K562 (cell line): Measurements from ENCODE around the gene PDIA4. TPM values are rescaled to one million over a fixed set of nuclear protein-coding genes. Genes with fewer than 3 reads are reported as not detected.

Experiments
- CCNT2 ChIP-seq: IDR thresholded peaks from 2 replicates; pipeline ENCODE4 v1.6.1; 2011; ENCODE audit warnings: borderline replicate concordance, low read depth, mild to moderate bottlenecking, moderate library complexity, mixed read lengths, low read length; ENCODE audit not compliant: insufficient read length; ENCODE audit errors: extremely low read depth
- COPS2 ChIP-seq: fragments of 450-650 bp; conservative IDR thresholded peaks from 2 replicates; pipeline ENCODE4 v1.6.1; 2016; ENCODE audit warnings: mild to moderate bottlenecking, moderate library complexity
- DMBX1 ChIP-seq: fragments of 250-450 bp; sonication (Bioruptor Pico); IDR thresholded peaks from 2 replicates; pipeline ENCODE4 v1.8.0; 2022; ENCODE audit warnings: inconsistent platforms, mild to moderate bottlenecking, moderate library complexity, borderline replicate concordance
- DNMT1 ChIP-seq: fragments of 450-650 bp; IDR thresholded peaks from 2 replicates; pipeline ENCODE4 v1.6.1; 2016; ENCODE audit warnings: antibody characterized with exemption, mild to moderate bottlenecking
- ELF1 ChIP-seq: fragments of 200-800 bp; sonication (Bioruptor generic); IDR thresholded peaks from 2 replicates; pipeline ENCODE4 v1.6.1; 2016; ENCODE audit warnings: missing genetic modification characterization, missing compliant biosample characterization
- NR0B1 ChIP-seq: fragments of 450-650 bp; IDR thresholded peaks from one replicate; pipeline ENCODE4 v1.6.1; 2018; ENCODE audit warnings: mild to moderate bottlenecking, moderate library complexity; ENCODE audit not compliant: partially characterized antibody
- PCBP1 ChIP-seq: fragments of 200-400 bp; formaldehyde crosslinking; IDR thresholded peaks from 2 replicates; pipeline ENCODE4 v1.6.1; 2018; ENCODE audit warnings: mild to moderate bottlenecking, low read depth, low read length; ENCODE audit not compliant: poor library complexity, severe bottlenecking
- POLR3G ChIP-seq: IDR thresholded peaks from 2 replicates; pipeline ENCODE4 v1.6.1; 2011; ENCODE audit not compliant: insufficient read length, insufficient replicate concordance; ENCODE audit errors: extremely low read depth
- RFX5 ChIP-seq: IDR thresholded peaks from 2 replicates; pipeline ENCODE4 v1.6.1; 2011; ENCODE audit warnings: low read depth, mild to moderate bottlenecking, improper control_type of control experiment, low read length
- SMARCB1 ChIP-seq: IDR thresholded peaks from 2 replicates; pipeline ENCODE4 v1.6.1; 2011; ENCODE audit warnings: improper control_type of control experiment, low read depth; ENCODE audit not compliant: insufficient read length
- SNAPC5 ChIP-seq: fragments of 250-450 bp; sonication (Bioruptor Pico); IDR thresholded peaks from 2 replicates; pipeline ENCODE4 v1.8.0; 2021; ENCODE audit warnings: moderate library complexity, mild to moderate bottlenecking, inconsistent platforms
- SRSF1 ChIP-seq: fragments of 200-400 bp; formaldehyde crosslinking; IDR thresholded peaks from 2 replicates; pipeline ENCODE4 v1.6.1; 2017; ENCODE audit warnings: mild to moderate bottlenecking, low read depth, low read length, moderate library complexity
- ZBTB33 ChIP-seq: sonication (generic); formaldehyde crosslinking; IDR thresholded peaks from 2 replicates; pipeline ENCODE4 v1.8.1; 2023; ENCODE audit warnings: mild to moderate bottlenecking, missing genetic modification reagents
- ZC3H8 ChIP-seq: fragments of 450-650 bp; IDR thresholded peaks from 2 replicates; pipeline ENCODE4 v1.6.1; 2017
- ZNF134 ChIP-seq: fragments of 250-450 bp; sonication (Bioruptor Pico); conservative IDR thresholded peaks from 2 replicates; pipeline ENCODE4 v1.4.0; 2020
- ZNF77 ChIP-seq: fragments of 250-450 bp; sonication (Bioruptor Pico); IDR thresholded peaks from 2 replicates; pipeline ENCODE4 v1.5.0; 2020
- polyA plus RNA-seq, 8 experiments: library from polyadenylated mRNA; depleted of rRNA in 4 of 8; stranded (reverse) in 5 of 8; unstranded in 3 of 8; fragments of >200 nt; fragmentation: Nextera tagmentation in 2 of 8; fragmentation: Illumina TruSeq in 1 of 8; extraction: Ambion mirVana in 2 of 8; extraction: Trizol in 1 of 8; gene quantifications; 2 replicates each; pipeline versions ENCODE4 v1.2.1 to v1.2.3, GENCODE V29; 2011 to 2014; ENCODE audit warnings: inconsistent platforms in 1 of 8, missing spikeins in 1 of 8
- total RNA-seq, 7 experiments: library from RNA; depleted of rRNA in 6 of 7; stranded (reverse); fragments of >200 nt in 6 of 7; fragmentation: Illumina TruSeq in 2 of 7; extraction: Trizol in 2 of 7; gene quantifications; 2 replicates each; pipeline versions ENCODE4 v1.2.1 to v1.2.3, GENCODE V29; 2011 to 2021; ENCODE audit warnings: low replicate concordance in 1 of 7
- TF ChIP-seq, protein P1 (sequence below): sonication (generic); formaldehyde crosslinking; IDR thresholded peaks from 2 replicates; pipeline ENCODE4 v1.4.0; 2020; ENCODE audit warnings: mild to moderate bottlenecking, missing genetic modification reagents
- TF ChIP-seq, protein P2 (sequence below): fragments of 250-450 bp; sonication (Bioruptor Pico); IDR thresholded peaks from 2 replicates; pipeline ENCODE4 v1.5.0; 2020; ENCODE audit warnings: mild to moderate bottlenecking
- TF ChIP-seq, protein P3 (sequence below): sonication (generic); formaldehyde crosslinking; IDR thresholded peaks from 2 replicates; pipeline ENCODE4 v1.8.0; 2022; ENCODE audit warnings: mild to moderate bottlenecking, low read depth, missing genetic modification reagents

The PDIA4 gene
- total and polyA plus RNA-seq, 9 of the 15 experiments (the other 6 are each of a cell fraction or from before 2014, with no cell fraction given), result 9.1 to 175 (median 146) TPM

DNA sequence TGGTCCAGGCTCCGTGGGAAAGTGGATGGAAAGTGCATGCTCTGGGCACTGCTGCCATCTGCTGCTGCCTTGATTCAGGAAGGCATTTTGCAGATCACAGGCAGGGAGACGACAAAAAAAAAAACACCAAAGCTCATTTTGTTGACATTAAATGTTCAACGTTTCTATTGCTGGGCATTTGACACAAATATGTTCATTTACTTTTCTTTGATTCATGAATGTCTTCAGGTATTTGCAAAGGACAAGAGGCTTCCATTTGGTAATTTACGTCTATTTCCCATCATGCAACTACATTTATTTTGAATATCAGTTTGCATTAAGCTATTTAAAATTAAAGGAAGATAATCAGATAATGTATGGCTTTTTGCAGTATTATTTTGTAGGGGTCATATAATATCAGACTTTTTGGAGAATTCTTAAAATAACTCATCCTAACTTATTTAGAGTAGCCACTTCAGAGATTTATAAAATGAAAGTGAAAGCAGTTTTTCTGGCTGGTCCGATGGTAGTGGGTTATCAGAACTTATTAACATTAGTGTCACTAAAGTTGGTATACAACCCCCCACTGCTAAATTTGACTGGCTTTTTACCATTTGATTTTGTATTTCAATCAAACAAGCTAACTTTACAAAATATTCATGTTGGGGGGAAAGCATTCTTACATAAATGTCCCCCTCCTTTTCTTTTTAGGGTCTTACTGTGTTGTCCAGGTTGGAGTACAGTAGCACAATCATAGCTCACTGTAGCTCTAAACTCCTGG lies 65.3 kb downstream of the PDIA4 start (continued):
- TF ChIP-seq, protein P1, sequence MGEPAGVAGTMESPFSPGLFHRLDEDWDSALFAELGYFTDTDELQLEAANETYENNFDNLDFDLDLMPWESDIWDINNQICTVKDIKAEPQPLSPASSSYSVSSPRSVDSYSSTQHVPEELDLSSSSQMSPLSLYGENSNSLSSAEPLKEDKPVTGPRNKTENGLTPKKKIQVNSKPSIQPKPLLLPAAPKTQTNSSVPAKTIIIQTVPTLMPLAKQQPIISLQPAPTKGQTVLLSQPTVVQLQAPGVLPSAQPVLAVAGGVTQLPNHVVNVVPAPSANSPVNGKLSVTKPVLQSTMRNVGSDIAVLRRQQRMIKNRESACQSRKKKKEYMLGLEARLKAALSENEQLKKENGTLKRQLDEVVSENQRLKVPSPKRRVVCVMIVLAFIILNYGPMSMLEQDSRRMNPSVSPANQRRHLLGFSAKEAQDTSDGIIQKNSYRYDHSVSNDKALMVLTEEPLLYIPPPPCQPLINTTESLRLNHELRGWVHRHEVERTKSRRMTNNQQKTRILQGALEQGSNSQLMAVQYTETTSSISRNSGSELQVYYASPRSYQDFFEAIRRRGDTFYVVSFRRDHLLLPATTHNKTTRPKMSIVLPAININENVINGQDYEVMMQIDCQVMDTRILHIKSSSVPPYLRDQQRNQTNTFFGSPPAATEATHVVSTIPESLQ (CRISPR knock-in tag), result 0 out of 2 replicates have a peak, but pooled peaks have one; percentile 19
- TF ChIP-seq ZC3H8 (peak; percentile 89; the same call in 1 of the 2 replicates), COPS2 (no peak), SNAPC5 (CRISPR knock-in tag) (peak; percentile 99), POLR3G (no peak), SMARCB1 (no peak), NR0B1 (no peak), ZBTB33 (CRISPR knock-in tag) (no peak), ELF1 (tag) (peak; percentile 76), SRSF1 (no peak), DNMT1 (peak; percentile 93; the same call in 1 of the 2 replicates), PCBP1 (no peak), RFX5 (no peak; the same call in 1 of the 2 replicates), ZNF134 (CRISPR knock-in tag) (0 out of 2 replicates have a peak, but pooled peaks have one; percentile 5), CCNT2 (no peak), ZNF77 (CRISPR knock-in tag) (no peak), DMBX1 (CRISPR knock-in tag) (no peak)
- TF ChIP-seq, protein P2, sequence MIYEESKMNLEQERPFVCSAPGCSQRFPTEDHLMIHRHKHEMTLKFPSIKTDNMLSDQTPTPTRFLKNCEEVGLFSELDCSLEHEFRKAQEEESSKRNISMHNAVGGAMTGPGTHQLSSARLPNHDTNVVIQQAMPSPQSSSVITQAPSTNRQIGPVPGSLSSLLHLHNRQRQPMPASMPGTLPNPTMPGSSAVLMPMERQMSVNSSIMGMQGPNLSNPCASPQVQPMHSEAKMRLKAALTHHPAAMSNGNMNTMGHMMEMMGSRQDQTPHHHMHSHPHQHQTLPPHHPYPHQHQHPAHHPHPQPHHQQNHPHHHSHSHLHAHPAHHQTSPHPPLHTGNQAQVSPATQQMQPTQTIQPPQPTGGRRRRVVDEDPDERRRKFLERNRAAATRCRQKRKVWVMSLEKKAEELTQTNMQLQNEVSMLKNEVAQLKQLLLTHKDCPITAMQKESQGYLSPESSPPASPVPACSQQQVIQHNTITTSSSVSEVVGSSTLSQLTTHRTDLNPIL, result 0 out of 2 replicates have a peak, but pooled peaks have one; percentile 37
- TF ChIP-seq, protein P3, sequence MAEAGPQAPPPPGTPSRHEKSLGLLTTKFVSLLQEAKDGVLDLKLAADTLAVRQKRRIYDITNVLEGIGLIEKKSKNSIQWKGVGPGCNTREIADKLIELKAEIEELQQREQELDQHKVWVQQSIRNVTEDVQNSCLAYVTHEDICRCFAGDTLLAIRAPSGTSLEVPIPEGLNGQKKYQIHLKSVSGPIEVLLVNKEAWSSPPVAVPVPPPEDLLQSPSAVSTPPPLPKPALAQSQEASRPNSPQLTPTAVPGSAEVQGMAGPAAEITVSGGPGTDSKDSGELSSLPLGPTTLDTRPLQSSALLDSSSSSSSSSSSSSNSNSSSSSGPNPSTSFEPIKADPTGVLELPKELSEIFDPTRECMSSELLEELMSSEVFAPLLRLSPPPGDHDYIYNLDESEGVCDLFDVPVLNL (CRISPR knock-in tag), result no peak
